Gastrocnemius medialis (tissue), 4 donors: ENCODE measurements around the gene RBM17. TPM values are rescaled to one million over a fixed set of nuclear protein-coding genes. Genes with fewer than 3 reads are reported as not detected.

Source experiments
- ATAC-seq, 2 donors: fragments of 150-250 bp; one replicate each; pipeline ENCODE4 v1.9.1; 2016
- DNase-seq, 2 donors: peaks; one replicate each; pipeline ENCODE4 v3.0.0-alpha.2; 2019
- H3K27ac ChIP-seq, 4 donors: fragments of 200-600 bp; sonication (generic); 1 replicate in 1 of 4; 2 replicates in 3 of 4; pipeline ENCODE4 v1.5.1; 2016 to 2018; ENCODE audit warnings: mild to moderate bottlenecking in 2 of 4, moderate library complexity in 1 of 4
- H3K27me3 ChIP-seq, 3 donors: fragments of 200-600 bp; sonication (generic) in 2 of 3; 1 replicate in 1 of 3; 2 replicates in 2 of 3; pipeline versions ENCODE4 v1.5.1 to v1.6.0; 2016 to 2019; ENCODE audit warnings: mild to moderate bottlenecking in 1 of 3, moderate library complexity in 1 of 3
- H3K36me3 ChIP-seq, 2 donors: fragments of 200-600 bp; sonication (generic) in 1 of 2; one replicate each; pipeline ENCODE4 v1.5.1; 2017 to 2018
- H3K4me1 ChIP-seq, 2 donors: fragments of 200-600 bp; sonication (generic) in 1 of 2; one replicate each; pipeline ENCODE4 v1.5.1; 2016 to 2017; ENCODE audit warnings: mild to moderate bottlenecking in 2 of 2
- H3K4me3 ChIP-seq, 4 donors: fragments of 200-600 bp; sonication (generic) in 3 of 4; 1 replicate in 1 of 4; 2 replicates in 3 of 4; pipeline ENCODE4 v1.5.1; 2016 to 2019; ENCODE audit warnings: mild to moderate bottlenecking in 2 of 4
- H3K9me3 ChIP-seq, 3 donors: fragments of 200-600 bp; sonication (generic) in 2 of 3; 1 replicate in 1 of 3; 2 replicates in 2 of 3; pipeline ENCODE4 v1.5.1; 2016 to 2019
- CTCF ChIP-seq, 5 experiments: fragments of 450-650 bp in 3 of 5; fragments of 200-600 bp in 2 of 5; sonication (generic) in 2 of 5; IDR thresholded peaks in 4 of 5; conservative IDR thresholded peaks in 1 of 5; 1 replicate in 4 of 5; 2 replicates in 1 of 5; pipeline ENCODE4 v1.5.1; 2016 to 2019; ENCODE audit warnings: antibody characterized with exemption in 5 of 5, mild to moderate bottlenecking in 3 of 5, moderate library complexity in 3 of 5
- POLR2A ChIP-seq, 2 donors: fragments of 450-650 bp; IDR thresholded peaks; one replicate each; pipeline ENCODE4 v1.6.1; 2017; ENCODE audit warnings: antibody characterized with exemption in 2 of 2, mild to moderate bottlenecking in 2 of 2, moderate library complexity in 2 of 2
- in situ Hi-C, 4 donors: fragments of 200-750 bp; cut with MboI; loops; one replicate each; pipeline versions ENCODE4 v1.15.0 to v1.8.0; 2017; ENCODE audit warnings: low sequenced_read_pairs in 4 of 4
- intact Hi-C: fragments of 100-400 bp; cut with DNase I; formaldehyde crosslinking; loops from one replicate; pipeline ENCODE4 v1.15.1; 2023; ENCODE audit warnings: low total_unique reads
- total RNA-seq, 4 donors: library from RNA; depleted of rRNA; stranded (reverse); fragments of >200 nt; gene quantifications; one replicate each; pipeline versions ENCODE4 v1.1.0 to v1.2.3, GENCODE V29; 2016

The RBM17 gene
- total RNA-seq, 4 donors from 2014 or later, result 53.2 to 67.4 (median 60.1) TPM

GRCh38 chr10:6110136-6110535, 21.3 kb downstream of the RBM17 start:
- peak overlapping the region in 3 of 4 donors; percentile 24 to 81 (median 80) for H3K27ac ChIP-seq
- no peak for ATAC-seq
- DNase-seq, result no peak
- in situ Hi-C loops (loop anchor here in 3 of 4 donors (5.0 kb wide), 2 partner anchors 42 to 297 kb away; no protein-coding TSS in a partner anchor), intact Hi-C loops (no loop called here)
- peaks cover 0 to 87% of the 10 kb centered on the region in 2 donors for H3K36me3 ChIP-seq
- H3K9me3 ChIP-seq, result no peaks in the 10 kb centered on the region
- H3K4me1 ChIP-seq, result peaks cover 21 to 33% of the 10 kb centered on the region in 2 donors
- H3K27me3 ChIP-seq, result no peaks in the 10 kb centered on the region
- TF ChIP-seq POLR2A (IDR thresholded peaks at IDR 0.05) (no peak), CTCF (IDR thresholded peaks at IDR 0.05 in 4 of 5, conservative IDR thresholded peaks at IDR 0.05 in 1 of 5) (no peak)
- H3K4me3 ChIP-seq, result no peak overlapping the region

GRCh38 chr10:6112893-6113292, 24.1 kb downstream of the RBM17 start:
- Histone ChIP-seq H3K9me3 (no peaks in the 10 kb centered on the region), H3K4me3 (no peak overlapping the region), H3K27ac (peak overlapping the region; percentile 78 to 83 (median 80)), H3K27me3 (no peaks in the 10 kb centered on the region), H3K4me1 (peaks cover 42 to 47% of the 10 kb centered on the region in 2 donors), H3K36me3 (peaks cover 0 to 62% of the 10 kb centered on the region in 2 donors)
- in situ Hi-C loops, result loop anchor here in 3 of 4 donors (5.0 kb wide), 2 partner anchors 39 to 294 kb away; no protein-coding TSS in a partner anchor
- peak; percentile 82 to 85 for DNase-seq
- TF ChIP-seq POLR2A (IDR thresholded peaks at IDR 0.05), result peak in 1 of 2 donors; percentile 9
- TF ChIP-seq CTCF (IDR thresholded peaks at IDR 0.05 in 4 of 5, conservative IDR thresholded peaks at IDR 0.05 in 1 of 5), result no peak
- ATAC-seq, result peak; percentile 83 to 92
- intact Hi-C loops, result no loop called here

GRCh38 chr10:6114299-6114698, 25.5 kb downstream of the RBM17 start:
- no peak for TF ChIP-seq CTCF (IDR thresholded peaks at IDR 0.05 in 4 of 5, conservative IDR thresholded peaks at IDR 0.05 in 1 of 5)
- no peak for TF ChIP-seq POLR2A (IDR thresholded peaks at IDR 0.05)
- H3K36me3 ChIP-seq, result peaks cover 0 to 48% of the 10 kb centered on the region in 2 donors
- in situ Hi-C loops, result loop anchor here in 3 of 4 donors (5.0 kb wide), 2 partner anchors 38 to 293 kb away; no protein-coding TSS in a partner anchor
- H3K27me3 ChIP-seq, result no peaks in the 10 kb centered on the region
- no peak for ATAC-seq
- no peak overlapping the region for H3K4me3 ChIP-seq
- intact Hi-C loops, result loop anchor here (2.0 kb wide), 1 partner anchor 27 kb away; no protein-coding TSS in a partner anchor
- DNase-seq, result no peak
- peak overlapping the region; percentile 78 to 83 (median 80) for H3K27ac ChIP-seq
- H3K4me1 ChIP-seq, result peaks cover 43 to 45% of the 10 kb centered on the region in 2 donors
- no peaks in the 10 kb centered on the region for H3K9me3 ChIP-seq

GRCh38 chr10:6114805-6115341, 26.0 kb downstream of the RBM17 start:
- TF ChIP-seq CTCF (IDR thresholded peaks at IDR 0.05 in 4 of 5, conservative IDR thresholded peaks at IDR 0.05 in 1 of 5), result no peak
- TF ChIP-seq POLR2A (IDR thresholded peaks at IDR 0.05), result no peak
- Histone ChIP-seq H3K27ac (peak overlapping the region; percentile 78 to 83 (median 80)), H3K27me3 (no peaks in the 10 kb centered on the region), H3K9me3 (no peaks in the 10 kb centered on the region), H3K4me3 (no peak overlapping the region), H3K4me1 (peaks cover 48 to 49% of the 10 kb centered on the region in 2 donors), H3K36me3 (peaks cover 0 to 42% of the 10 kb centered on the region in 2 donors)
- ATAC-seq, result peak; percentile 15 to 24
- in situ Hi-C loops (loop anchor here in 3 of 4 donors (5.0 kb wide), 2 partner anchors 37 to 292 kb away; no protein-coding TSS in a partner anchor), intact Hi-C loops (loop anchor here (2.0 kb wide), 1 partner anchor 26 kb away; no protein-coding TSS in a partner anchor)
- DNase-seq, result peak in 1 of 2 donors; percentile 49
